HUES48 (cell line): ENCODE results near the gene CACNA1A.

Experiments
- H3K27ac ChIP-seq: one replicate; pipeline ENCODE4 v1.7.0; 2013; ENCODE audit warnings: low read depth, low read length, inconsistent platforms
- H3K27me3 ChIP-seq: 2 replicates; pipeline ENCODE4 v1.6.1; 2013; ENCODE audit warnings: mild to moderate bottlenecking, low read length; ENCODE audit not compliant: control insufficient read depth, insufficient read depth
- H3K36me3 ChIP-seq: 2 replicates; pipeline ENCODE4 v1.6.1; 2013; ENCODE audit warnings: low read length; ENCODE audit not compliant: control insufficient read depth, insufficient read depth
- H3K4me1 ChIP-seq: 2 replicates; pipeline ENCODE4 v1.6.1; 2013; ENCODE audit warnings: mild to moderate bottlenecking, low read length; ENCODE audit not compliant: control insufficient read depth, insufficient read depth
- H3K4me3 ChIP-seq: 2 replicates; pipeline ENCODE4 v1.5.1; 2013; ENCODE audit warnings: mild to moderate bottlenecking, low read depth, low read length
- H3K9ac ChIP-seq: 2 replicates; pipeline ENCODE4 v1.6.1; 2013; ENCODE audit warnings: mild to moderate bottlenecking, low read depth, low read length, moderate library complexity
- H3K9me3 ChIP-seq: 2 replicates; pipeline ENCODE4 v1.6.1; 2013; ENCODE audit warnings: low read length; ENCODE audit not compliant: control insufficient read depth, insufficient read depth

The CACNA1A gene

GRCh38 chr19:13342672-13343071, 163.6 kb downstream of the CACNA1A start:
- no peak overlapping the region for H3K9ac ChIP-seq
- no peaks in the 10 kb centered on the region for H3K27me3 ChIP-seq
- H3K27ac ChIP-seq = no peak overlapping the region
- peaks cover under 1% of the 10 kb centered on the region; the same call in 1 of the 2 replicates for H3K9me3 ChIP-seq
- no peak overlapping the region for H3K4me3 ChIP-seq
- H3K36me3 ChIP-seq = no peaks in the 10 kb centered on the region
- H3K4me1 ChIP-seq = no peaks in the 10 kb centered on the region

GRCh38 chr19:13339869-13340268, 166.4 kb downstream of the CACNA1A start:
- Histone ChIP-seq H3K27ac (no peak overlapping the region), H3K36me3 (no peaks in the 10 kb centered on the region), H3K4me1 (no peaks in the 10 kb centered on the region), H3K4me3 (no peak overlapping the region), H3K9ac (no peak overlapping the region), H3K27me3 (no peaks in the 10 kb centered on the region), H3K9me3 (peaks cover 16% of the 10 kb centered on the region; the same call in 1 of the 2 replicates)

- Histone ChIP-seq H3K4me3 (no peak overlapping the region), H3K4me1 (no peaks in the 10 kb centered on the region), H3K27ac (no peak overlapping the region), H3K9me3 (peaks cover 16% of the 10 kb centered on the region; the same call in 1 of the 2 replicates), H3K9ac (no peak overlapping the region), H3K36me3 (no peaks in the 10 kb centered on the region), H3K27me3 (no peaks in the 10 kb centered on the region)
Measured at GRCh38 chr19:13337181-13337580, 169.1 kb downstream of the CACNA1A start.

GRCh38 chr19:13334801-13335481, 171.3 kb downstream of the CACNA1A start:
- no peak overlapping the region for H3K4me3 ChIP-seq
- no peak overlapping the region for H3K9ac ChIP-seq
- H3K4me1 ChIP-seq = no peaks in the 10 kb centered on the region
- H3K27me3 ChIP-seq = no peaks in the 10 kb centered on the region
- H3K36me3 ChIP-seq = no peaks in the 10 kb centered on the region
- no peak overlapping the region for H3K27ac ChIP-seq
- H3K9me3 ChIP-seq = peaks cover 16% of the 10 kb centered on the region; the same call in 1 of the 2 replicates

- H3K27me3 ChIP-seq = no peaks in the 10 kb centered on the region
Measured at GRCh38 chr19:13330285-13330684, 176.0 kb downstream of the CACNA1A start.

GRCh38 chr19:13329766-13330165, 176.5 kb downstream of the CACNA1A start:
- H3K9me3 ChIP-seq = no peaks in the 10 kb centered on the region
- no peak overlapping the region for H3K4me3 ChIP-seq
- H3K27me3 ChIP-seq = no peaks in the 10 kb centered on the region
- H3K27ac ChIP-seq = no peak overlapping the region
- no peaks in the 10 kb centered on the region for H3K4me1 ChIP-seq
- H3K36me3 ChIP-seq = no peaks in the 10 kb centered on the region; the same call in 1 of the 2 replicates
- H3K9ac ChIP-seq = no peak overlapping the region

More at GRCh38 chr19:13330285-13330684, 176.0 kb downstream of the CACNA1A start:
- no peaks in the 10 kb centered on the region; the same call in 1 of the 2 replicates for H3K36me3 ChIP-seq
- no peak overlapping the region for H3K9ac ChIP-seq
- no peak overlapping the region for H3K4me3 ChIP-seq
- no peaks in the 10 kb centered on the region for H3K9me3 ChIP-seq
- no peaks in the 10 kb centered on the region for H3K4me1 ChIP-seq
- H3K27ac ChIP-seq = no peak overlapping the region

- Histone ChIP-seq H3K9ac (no peak overlapping the region), H3K9me3 (no peaks in the 10 kb centered on the region; the same call in 1 of the 2 replicates), H3K27ac (no peak overlapping the region), H3K36me3 (no peaks in the 10 kb centered on the region; the same call in 1 of the 2 replicates), H3K4me3 (no peak overlapping the region), H3K4me1 (no peaks in the 10 kb centered on the region), H3K27me3 (no peaks in the 10 kb centered on the region)
Measured at GRCh38 chr19:13328241-13328640, 178.0 kb downstream of the CACNA1A start.

- H3K27ac ChIP-seq = no peak overlapping the region
- H3K4me3 ChIP-seq = no peak overlapping the region
- H3K27me3 ChIP-seq = no peaks in the 10 kb centered on the region
- H3K36me3 ChIP-seq = peaks cover 5% of the 10 kb centered on the region; the same call in 1 of the 2 replicates
- peaks cover 10% of the 10 kb centered on the region for H3K9me3 ChIP-seq
- H3K4me1 ChIP-seq = no peaks in the 10 kb centered on the region
- no peak overlapping the region for H3K9ac ChIP-seq
Measured at GRCh38 chr19:13319526-13319925, 186.8 kb downstream of the CACNA1A start.

- H3K9ac ChIP-seq = no peak overlapping the region
- peaks cover 5% of the 10 kb centered on the region; the same call in 1 of the 2 replicates for H3K36me3 ChIP-seq
- H3K9me3 ChIP-seq = peaks cover 10% of the 10 kb centered on the region
- no peaks in the 10 kb centered on the region for H3K4me1 ChIP-seq
- no peak overlapping the region for H3K4me3 ChIP-seq
- H3K27ac ChIP-seq = no peak overlapping the region
- H3K27me3 ChIP-seq = no peaks in the 10 kb centered on the region
Measured at GRCh38 chr19:13318190-13318589, 188.1 kb downstream of the CACNA1A start.

- H3K4me1 ChIP-seq = no peaks in the 10 kb centered on the region
- peaks cover 10% of the 10 kb centered on the region for H3K9me3 ChIP-seq
- H3K4me3 ChIP-seq = no peak overlapping the region
- no peak overlapping the region for H3K9ac ChIP-seq
- H3K27me3 ChIP-seq = no peaks in the 10 kb centered on the region
- H3K36me3 ChIP-seq = peaks cover 11% of the 10 kb centered on the region
- no peak overlapping the region for H3K27ac ChIP-seq
Measured at GRCh38 chr19:13315495-13315894, 190.8 kb downstream of the CACNA1A start.

GRCh38 chr19:13314761-13315160, 191.5 kb downstream of the CACNA1A start:
- H3K27me3 ChIP-seq = no peaks in the 10 kb centered on the region
- no peak overlapping the region for H3K9ac ChIP-seq
- H3K36me3 ChIP-seq = peaks cover 11% of the 10 kb centered on the region
- H3K27ac ChIP-seq = no peak overlapping the region
- no peaks in the 10 kb centered on the region for H3K4me1 ChIP-seq
- H3K4me3 ChIP-seq = no peak overlapping the region
- H3K9me3 ChIP-seq = peaks cover 10% of the 10 kb centered on the region
